Hematopoietic multipotent progenitor cell treated with erythropoietin and hydrocortisone succinate and interleukin-3 and kit ligand, for 4 days (in vitro differentiated cells): Measurements from ENCODE around the gene MYBPC2.

Source experiments
- DNase-seq: peaks from one replicate; pipeline ENCODE4 v3.0.0-alpha.2; 2015

The MYBPC2 gene

DNA sequence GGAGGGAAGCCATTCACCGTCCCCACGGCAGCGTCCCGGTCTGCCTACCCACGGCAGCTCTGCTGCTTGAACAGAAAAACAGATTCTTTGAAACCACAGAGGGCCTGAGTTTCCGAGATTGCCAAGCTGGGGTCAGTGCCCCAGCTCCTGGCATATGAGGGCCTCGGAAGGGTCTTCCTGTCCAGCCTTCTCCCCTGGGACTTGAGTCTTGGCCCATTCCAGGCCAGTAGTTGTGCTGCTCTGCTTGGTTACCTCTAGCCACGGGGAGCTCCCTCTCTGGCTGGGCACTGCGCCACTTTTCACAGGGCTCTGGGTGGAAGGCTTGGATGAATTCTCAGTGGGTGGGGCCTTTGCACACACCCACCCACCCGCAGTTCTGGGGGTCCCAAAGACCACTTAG is 22.6 kb upstream of the MYBPC2 start:
- DNase-seq, result no peak

DNA sequence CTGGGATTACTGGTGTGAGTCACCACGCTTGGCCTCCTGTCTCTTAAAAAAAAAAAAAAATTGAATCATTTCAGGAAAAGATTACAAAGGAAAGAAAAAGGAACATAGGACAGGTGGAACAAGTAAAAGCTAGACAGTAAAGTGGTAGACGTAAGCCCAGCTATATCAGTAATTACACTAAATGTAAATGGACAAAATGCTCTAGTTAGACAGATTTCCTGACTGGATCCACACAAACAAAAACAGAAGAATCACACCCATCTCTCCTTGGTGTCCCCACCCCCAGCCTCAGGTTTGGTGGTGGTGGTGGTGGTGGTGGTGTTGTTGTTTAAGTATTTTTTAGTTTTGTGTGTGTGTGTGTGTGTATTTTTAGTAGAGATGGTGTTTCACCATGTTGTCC is 20.3 kb upstream of the MYBPC2 start:
- no peak for DNase-seq

DNA sequence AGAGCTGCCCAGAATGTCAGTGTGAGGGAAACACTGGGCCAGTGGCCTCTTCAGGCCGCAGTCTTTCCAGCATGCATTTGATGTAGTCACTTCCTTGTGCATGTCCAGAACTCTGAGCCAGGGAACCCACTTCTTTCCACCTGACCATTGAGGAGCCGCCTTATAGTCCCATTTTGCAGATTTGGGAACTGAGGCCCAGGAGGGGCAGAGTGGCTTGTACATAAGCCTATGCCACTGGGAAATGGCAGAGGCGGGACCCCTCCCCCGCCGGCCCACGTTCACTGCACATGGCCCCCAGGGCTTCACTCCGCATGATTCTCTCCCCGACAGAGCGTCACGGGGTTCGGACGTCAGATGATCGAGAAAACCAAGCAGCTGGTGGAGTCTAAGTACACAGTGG is 19.6 kb upstream of the MYBPC2 start:
- no peak for DNase-seq

DNA sequence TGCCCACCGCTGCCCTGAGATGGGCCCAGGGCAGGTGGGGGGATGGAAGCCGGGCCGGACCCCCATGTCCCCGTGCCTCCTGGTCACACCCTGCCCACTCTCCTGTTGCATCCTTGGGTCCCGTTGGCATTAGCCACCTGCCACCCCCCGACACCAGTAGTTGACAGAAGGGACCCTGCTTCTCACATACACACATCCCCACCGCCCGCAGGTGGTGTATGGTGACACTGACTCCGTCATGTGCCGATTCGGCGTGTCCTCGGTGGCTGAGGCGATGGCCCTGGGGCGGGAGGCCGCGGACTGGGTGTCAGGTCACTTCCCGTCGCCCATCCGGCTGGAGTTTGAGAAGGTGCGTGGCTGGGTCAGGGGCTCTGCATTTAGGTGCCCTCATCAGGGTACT is 19.2 kb upstream of the MYBPC2 start:
- no peak for DNase-seq

DNA sequence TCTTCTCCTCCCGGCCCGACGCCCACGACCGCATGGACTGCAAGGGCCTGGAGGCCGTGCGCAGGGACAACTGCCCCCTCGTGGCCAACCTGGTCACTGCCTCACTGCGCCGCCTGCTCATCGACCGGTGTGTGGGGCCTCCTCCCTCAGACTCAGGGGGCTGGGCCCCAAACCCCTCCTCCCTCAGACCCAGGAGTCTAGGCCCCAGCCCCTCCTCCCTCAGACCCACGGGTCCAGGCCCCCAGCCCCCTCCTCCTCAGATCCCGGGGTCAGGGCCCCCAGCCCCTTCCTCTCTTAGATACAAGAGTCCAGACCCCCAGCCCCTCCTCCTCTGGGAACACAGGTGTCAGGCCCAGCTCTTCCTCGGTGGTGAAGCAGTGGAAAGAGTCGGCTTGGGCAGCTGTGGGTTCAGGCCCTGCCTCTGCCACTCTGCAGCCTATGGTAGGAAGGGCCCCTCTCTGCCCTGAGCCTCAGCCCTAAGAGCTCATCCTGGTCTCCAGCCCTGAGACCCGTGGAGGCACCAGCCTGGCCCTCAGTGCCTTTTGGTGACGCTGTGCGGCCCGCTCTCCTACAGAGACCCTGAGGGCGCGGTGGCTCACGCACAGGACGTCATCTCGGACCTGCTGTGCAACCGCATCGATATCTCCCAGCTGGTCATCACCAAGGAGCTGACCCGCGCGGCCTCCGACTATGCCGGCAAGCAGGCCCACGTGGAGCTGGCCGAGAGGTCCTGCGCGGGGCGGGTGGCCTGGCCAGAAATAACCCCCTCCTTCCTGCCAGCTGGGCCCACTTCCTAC is 17.6 kb upstream of the MYBPC2 start:
- DNase-seq, result peak; percentile 90

DNA sequence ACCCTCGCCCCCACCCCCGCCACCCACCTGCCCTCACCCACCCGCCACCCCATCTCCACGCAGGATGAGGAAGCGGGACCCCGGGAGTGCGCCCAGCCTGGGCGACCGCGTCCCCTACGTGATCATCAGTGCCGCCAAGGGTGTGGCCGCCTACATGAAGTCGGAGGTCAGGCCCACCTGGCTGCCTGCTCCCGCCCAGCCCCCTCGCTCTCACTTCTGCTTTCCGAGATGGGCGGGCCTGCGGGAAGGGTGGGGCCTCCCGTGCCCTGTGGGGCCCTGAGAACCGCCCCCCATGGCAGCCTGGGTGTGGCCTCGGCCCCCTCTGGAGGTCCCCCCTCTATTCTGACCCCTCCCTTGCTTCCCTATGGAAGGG is 17.0 kb upstream of the MYBPC2 start:
- peak; percentile 92 for DNase-seq

DNA sequence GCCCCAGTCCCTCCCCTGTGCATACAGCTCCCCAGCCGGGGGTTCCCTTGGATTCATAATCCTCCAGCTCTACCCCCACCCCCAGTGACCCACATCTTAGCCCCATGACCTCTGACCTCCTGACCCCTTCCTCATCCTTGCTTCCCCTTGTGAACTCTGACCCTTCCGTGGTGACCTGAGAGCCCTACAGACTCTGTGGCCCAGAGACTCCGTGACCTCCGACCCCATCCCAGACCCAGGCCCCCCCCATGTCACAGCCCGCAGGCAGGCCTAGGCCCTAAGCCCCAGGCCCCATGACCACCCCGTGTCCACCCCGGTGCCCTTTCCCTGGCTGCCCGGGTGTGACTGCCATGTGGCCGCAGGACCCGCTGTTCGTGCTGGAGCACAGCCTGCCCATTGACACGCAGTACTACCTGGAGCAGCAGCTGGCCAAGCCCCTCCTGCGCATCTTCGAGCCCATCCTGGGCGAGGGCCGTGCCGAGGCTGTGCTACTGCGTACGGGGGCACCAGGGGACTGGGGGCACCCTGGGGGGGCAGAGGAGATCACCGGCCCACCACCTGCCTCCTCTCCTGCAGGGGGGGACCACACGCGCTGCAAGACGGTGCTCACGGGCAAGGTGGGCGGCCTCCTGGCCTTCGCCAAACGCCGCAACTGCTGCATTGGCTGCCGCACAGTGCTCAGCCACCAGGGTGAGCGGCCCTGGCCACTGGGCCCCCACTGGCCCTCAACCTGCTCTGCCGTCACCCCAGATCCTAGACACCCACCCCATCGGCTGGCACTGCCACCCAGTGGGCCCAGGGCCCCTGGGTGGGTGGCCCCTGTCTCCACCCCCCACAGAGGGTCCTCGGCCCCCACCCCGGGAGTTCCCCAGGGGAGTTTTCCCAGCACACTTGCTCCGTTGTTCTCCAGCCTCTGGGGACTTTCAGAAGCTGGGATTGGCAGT is 16.4 kb upstream of the MYBPC2 start:
- no peak for DNase-seq

DNA sequence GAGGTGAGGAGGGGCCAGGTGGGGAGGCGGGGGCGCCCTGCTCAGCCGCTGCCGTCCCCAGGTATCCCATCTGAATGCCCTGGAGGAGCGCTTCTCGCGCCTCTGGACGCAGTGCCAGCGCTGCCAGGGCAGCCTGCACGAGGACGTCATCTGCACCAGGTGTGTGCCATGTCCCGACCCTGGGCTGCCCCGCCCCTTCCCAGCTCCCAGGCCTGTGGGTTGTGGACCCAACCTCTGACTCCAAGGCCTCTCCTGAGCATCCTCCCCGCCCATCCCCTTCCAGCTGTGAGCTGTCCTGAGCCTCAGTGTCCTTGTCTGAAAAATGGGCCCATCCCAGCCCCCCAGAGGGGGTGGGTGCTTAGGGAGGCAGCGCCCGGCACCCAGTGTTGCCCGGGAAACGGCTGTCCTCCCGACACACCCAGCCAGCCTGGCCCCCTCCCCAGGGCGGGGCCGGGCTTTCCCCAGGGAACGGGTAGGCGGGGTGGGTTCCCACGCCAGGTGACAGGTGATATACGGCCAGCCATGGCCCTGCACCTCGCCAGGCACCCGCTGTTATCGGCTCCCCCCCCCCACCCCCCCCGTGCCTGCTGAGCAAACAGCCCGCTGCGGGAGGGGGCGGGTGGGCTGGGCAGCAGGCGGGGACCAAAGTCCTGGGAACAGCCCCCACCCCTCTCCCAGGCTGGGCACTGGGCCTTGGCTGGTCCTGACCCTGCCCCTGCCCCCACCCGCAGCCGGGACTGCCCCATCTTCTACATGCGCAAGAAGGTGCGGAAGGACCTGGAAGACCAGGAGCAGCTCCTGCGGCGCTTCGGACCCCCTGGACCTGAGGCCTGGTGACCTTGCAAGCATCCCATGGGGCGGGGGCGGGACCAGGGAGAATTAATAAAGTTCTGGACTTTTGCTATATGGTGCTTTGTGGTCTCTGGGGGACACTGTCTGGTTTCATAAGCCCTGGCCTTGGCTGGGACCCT is 15.3 kb upstream of the MYBPC2 start:
- DNase-seq, result no peak

DNA sequence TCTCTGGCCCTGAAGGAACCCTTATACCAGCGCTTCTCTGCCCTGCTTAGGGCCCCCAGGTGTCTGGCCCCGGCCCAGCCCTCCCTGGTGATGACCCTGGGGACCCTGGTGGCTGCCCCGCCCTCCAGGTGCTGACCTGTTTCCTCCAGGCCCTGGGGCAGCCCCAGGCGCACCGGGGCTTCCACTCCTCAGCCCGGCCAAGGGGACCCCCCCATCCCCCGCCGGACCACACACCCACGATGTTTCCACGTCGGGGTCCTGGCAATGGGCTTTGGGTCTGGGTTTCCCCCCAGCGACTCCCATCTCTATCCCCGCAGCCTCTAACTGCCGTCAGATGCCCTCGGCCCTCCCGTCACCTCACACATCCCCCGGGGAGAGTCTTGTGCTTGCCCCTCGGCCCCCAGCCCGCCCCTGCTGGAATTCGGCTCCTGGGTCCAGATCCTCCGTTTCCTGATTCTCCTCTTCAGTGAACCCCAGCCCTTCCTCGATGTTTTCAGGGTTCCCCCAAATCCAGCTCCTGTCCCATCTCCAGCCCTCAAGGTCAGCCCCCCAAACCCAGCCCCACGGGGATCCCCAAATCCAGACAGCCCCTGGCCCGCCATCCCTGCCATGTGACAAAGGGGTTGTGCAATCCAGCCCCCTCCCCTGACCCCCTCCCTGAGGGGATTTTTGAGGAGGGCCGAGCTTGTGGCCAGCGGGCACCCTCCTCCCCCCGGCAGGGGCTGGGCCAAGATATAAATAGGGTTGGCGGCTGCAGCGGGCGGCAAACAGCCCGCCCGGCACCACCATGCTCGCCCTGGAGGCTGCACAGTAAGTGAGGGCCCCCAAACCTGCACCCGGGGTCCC is 14.3 kb upstream of the MYBPC2 start, which contains the start of gene SPIB:
SPIB (plus strand) TSS at position 763 of the 846 bp plus-strand sequence; CDS start at position 788, 25 bp downstream.
- peak; percentile 50 for DNase-seq

DNA sequence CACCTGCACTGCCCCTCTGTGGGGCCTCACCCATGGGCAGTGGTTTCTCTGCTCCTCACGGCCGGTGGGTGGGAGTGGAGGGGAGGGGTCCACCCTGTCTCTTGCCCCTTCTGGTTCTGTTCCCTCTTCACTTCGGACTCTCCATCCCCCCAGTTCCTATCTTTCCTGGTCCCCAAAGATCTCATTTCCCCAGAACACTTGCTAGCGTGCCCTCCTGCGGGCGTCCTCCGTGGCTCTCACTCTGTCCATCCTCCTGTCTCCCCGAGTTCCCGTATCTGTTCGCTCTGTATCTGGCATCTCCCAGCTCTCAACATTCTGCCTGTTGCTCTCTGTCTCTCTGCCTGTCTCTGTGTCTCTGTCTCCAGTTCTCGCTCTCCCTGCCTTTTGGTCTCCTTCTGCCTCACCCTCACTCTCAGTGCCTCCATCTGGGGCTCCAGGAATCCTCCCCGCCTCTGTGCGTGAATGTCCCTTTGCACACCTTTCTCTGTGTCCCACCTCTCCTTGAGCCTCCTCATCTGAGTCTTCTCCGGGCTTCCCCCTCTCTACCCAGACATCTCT is 13.6 kb upstream of the MYBPC2 start:
- DNase-seq, result no peak

DNA sequence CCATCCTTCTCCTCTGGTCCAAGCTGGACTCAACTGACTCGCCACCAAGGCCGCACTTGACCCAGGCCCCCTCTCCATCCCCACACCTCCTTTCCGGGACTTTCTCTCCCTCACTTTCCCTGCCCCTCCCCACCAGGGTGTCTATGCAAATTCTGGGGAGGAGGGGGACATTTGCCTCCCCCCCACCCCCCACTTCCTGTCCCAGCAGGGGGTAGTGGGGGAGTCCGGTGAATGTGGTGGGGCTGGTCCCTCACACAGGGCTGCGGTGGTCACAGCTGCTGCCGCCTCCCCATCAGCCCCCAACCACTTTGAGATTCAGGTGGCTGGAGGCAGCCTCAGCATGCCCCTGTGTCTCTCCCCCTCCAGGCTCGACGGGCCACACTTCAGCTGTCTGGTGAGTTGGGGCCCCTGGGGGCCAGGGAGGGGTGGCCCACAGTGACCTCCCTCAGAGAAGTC is 13.1 kb upstream of the MYBPC2 start:
- DNase-seq, result no peak

DNA sequence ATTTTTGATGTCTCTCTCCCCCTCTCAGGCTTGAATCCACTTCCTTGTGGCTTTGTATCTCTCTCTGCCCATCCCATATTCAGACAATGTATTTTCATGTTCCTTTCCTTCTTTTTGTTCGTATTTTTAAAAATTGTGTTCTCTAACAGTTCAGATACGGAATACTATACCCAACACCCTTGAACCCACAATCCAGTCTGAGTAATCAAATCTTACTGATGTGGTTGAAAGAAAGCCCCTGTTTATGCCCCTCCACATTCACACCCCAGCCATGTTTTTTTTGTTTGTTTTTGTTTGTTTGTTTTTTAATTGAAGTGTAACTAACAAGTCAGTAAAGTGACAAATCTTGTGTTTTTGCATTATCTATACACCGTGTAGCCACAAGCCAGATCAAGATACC is 12.6 kb upstream of the MYBPC2 start:
- no peak for DNase-seq

DNA sequence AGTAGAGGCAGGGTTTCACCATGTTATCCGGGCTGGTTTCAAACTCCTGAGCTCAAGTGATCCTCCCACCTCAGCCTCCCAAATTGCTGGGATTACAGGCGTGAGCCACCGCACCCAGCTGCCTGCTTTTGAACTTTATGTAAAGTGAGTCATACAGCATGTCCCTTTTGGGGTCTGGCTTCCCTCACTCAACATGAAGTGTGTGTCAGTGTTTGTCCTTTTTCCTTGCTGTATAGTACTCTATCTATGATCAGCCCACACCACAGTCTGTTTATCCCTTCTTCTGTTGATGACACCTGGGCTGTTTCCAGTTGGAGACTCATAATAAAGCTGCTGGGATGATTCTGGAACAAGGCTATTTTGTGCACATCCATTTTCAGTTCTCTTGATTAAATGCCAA is 11.9 kb upstream of the MYBPC2 start:
- DNase-seq, result no peak

DNA sequence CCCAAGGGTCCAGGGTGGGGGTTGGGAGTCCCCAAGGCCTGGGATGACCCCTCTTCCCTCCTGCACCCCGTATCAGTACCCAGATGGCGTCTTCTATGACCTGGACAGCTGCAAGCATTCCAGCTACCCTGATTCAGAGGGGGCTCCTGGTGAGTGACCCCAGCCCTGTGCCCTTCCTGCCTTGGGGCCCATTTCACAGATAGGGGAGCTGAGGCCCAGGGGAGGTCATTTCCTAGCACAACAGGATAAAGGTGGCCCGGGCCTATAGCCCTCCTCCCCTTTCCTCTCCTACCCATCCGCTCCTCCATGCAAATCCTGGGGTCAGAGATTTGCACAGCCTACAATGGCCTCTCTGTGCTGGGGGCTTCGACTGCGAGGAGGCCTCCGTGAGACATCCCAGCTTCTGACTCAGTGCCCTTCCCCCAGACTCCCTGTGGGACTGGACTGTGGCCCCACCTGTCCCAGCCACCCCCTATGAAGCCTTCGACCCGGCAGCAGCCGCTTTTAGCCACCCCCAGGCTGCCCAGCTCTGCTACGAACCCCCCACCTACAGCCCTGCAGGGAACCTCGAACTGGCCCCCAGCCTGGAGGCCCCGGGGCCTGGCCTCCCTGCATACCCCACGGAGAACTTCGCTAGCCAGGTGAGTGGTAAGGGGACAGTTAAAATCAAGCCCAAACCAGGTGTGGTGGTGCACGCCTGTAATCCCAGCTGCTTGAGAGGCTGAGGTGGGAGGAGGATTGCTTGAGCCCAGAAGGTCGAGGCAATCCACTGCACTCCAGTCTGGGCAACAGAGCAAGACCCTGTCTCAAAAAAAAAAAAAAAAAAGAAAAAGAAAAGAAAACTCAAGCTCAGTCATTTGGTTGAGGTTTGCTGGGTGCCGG is 10.1 kb upstream of the MYBPC2 start:
- no peak for DNase-seq

DNA sequence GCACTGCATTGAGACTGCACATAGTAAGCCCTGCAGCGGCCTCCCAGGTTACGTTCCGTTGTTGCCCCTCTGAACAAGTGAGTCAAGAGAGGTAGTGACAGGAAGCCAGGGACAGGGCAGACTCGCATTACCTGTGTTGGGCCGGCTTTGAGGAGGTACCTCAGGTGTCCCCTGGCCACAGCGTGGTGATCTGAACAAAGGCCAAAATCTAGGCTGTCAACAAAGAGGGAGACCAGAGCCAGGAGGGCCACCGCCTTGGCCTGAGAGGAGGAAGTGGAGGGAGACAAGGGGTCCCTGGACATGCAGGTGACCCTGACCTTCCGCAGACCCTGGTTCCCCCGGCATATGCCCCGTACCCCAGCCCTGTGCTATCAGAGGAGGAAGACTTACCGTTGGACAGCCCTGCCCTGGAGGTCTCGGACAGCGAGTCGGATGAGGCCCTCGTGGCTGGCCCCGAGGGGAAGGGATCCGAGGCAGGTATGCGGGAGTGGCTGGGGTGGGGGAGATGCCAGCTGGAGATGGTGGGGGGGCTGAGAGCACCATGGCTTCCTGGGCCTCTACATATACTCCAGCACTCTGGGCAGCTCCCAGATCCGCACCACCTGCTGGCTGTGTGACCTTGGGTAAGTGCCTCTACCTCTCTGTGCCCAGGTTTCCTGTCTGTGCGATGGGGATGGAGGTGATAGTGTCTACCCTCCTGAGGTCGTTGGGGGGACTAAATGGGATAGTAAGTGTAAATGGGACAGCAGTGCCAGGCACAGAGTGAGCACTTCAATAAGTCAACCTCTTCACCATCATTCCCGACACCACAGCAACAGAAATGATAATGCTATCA is 9.2 kb upstream of the MYBPC2 start:
- DNase-seq, result no peak

DNA sequence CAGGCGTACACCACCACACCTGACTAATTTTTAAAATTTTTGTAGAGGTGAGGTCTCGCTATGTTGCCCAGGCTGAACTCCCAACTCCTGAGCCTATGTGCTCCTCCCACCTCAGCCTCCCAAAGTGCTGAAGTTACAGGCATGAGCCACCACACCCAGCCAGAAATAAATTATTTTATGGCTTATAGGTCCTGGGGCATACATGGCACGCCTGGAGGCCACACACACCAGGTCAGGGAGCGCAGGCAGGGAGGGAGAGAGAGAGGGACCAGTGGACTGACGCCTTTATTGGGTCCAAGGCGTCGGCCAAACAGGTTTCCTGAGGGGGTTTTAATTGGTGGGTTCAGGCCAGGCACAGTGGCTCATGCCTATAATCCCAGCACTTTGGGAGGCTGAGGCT is 7.1 kb upstream of the MYBPC2 start:
- DNase-seq, result no peak

DNA sequence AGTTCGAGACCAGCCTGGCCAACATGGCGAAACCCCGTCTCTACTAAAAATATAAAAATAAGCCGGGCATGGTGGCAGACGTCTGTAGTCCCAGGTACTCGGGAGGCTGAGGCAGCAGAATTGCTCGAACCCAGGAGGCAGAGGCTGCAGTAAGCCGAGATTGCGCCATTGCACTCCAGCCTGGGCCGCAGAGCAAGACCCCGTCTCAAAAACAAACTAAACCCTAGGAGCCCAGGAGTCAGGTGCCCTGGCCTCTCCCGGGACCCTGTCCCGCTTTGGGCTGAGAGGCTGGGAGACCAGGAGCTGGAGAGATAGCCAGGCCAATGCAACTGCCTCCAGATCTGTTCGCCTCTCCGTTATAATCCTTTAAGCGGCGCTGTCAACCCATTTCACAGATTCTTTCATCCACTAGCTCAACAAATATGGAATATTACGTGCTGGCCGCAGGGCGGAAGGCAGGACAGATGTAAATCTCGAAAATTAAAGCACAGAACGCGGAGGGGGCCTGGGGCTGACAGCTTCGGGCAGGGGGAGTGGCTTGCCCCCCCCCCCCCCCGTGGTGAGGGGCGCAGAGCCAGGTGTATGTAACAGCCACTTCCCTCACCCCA is 5.3 kb upstream of the MYBPC2 start:
- DNase-seq, result no peak

DNA sequence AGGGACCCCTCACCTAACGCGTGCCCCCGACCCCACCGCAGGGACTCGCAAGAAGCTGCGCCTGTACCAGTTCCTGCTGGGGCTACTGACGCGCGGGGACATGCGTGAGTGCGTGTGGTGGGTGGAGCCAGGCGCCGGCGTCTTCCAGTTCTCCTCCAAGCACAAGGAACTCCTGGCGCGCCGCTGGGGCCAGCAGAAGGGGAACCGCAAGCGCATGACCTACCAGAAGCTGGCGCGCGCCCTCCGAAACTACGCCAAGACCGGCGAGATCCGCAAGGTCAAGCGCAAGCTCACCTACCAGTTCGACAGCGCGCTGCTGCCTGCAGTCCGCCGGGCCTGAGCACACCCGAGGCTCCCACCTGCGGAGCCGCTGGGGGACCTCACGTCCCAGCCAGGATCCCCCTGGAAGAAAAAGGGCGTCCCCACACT is 4.7 kb upstream of the MYBPC2 start:
- DNase-seq, result peak; percentile 91
